Keratinocyte (primary cell): ENCODE measurements around the gene VCL. TPM values are rescaled to one million over a fixed set of nuclear protein-coding genes. Genes with fewer than 3 reads are reported as not detected.
"Not testable (repeated sequence)": the region's sequence is repeated elsewhere in the genome, so short reads cannot be mapped to it uniquely, and the experiment has no call there.

ENCODE experiments used
- DNase-seq: peaks from one replicate; pipeline ENCODE4 v3.0.0-alpha.2; 2011; ENCODE audit warnings: low read depth, missing footprints, low spot score
- FAIRE-seq: peaks from 2 replicates; lab custom pipeline; 2011; peaks lifted over from hg19 to GRCh38; lab: Jason Lieb, UNC
- H2AFZ ChIP-seq: 2 replicates; pipeline ENCODE4 v1.6.0; 2012; ENCODE audit warnings: low read length, control low read depth, inconsistent platforms; ENCODE audit not compliant: control insufficient read depth
- H3K27ac ChIP-seq: 2 replicates; pipeline ENCODE4 v1.5.1; 2011; ENCODE audit warnings: low read length; ENCODE audit not compliant: control insufficient read depth, insufficient read depth
- H3K27me3 ChIP-seq: 3 replicates; pipeline ENCODE4 v1.6.0; 2011; ENCODE audit warnings: low read length; ENCODE audit not compliant: control insufficient read depth, insufficient read depth; ENCODE audit errors: extremely low read depth
- H3K36me3 ChIP-seq, 2 experiments: 2 replicates in 1 of 2; 3 replicates in 1 of 2; pipeline ENCODE4 v1.5.1; 2011; ENCODE audit warnings: low read length in 2 of 2, mild to moderate bottlenecking in 1 of 2; ENCODE audit not compliant: control insufficient read depth in 2 of 2, insufficient read depth in 2 of 2; ENCODE audit errors: extremely low read depth in 1 of 2
- H3K4me1 ChIP-seq: 3 replicates; pipeline ENCODE4 v1.5.1; 2011; ENCODE audit warnings: low read length; ENCODE audit not compliant: control insufficient read depth, insufficient read depth; ENCODE audit errors: extremely low read depth
- H3K4me2 ChIP-seq: 3 replicates; pipeline ENCODE4 v1.6.0; 2011; ENCODE audit warnings: low read depth, low read length; ENCODE audit not compliant: control insufficient read depth, insufficient read depth; ENCODE audit errors: extremely low read depth
- H3K4me3 ChIP-seq, 3 experiments: fragments of 200-600 bp in 1 of 3; sonication (generic) in 1 of 3; 2 replicates in 2 of 3; 3 replicates in 1 of 3; pipeline ENCODE4 v1.5.1; 2011 to 2016; ENCODE audit warnings: low read length in 3 of 3, mild to moderate bottlenecking in 3 of 3, control low read depth in 2 of 3, inconsistent platforms in 1 of 3, low read depth in 1 of 3, mixed read lengths in 1 of 3, mixed run types in 1 of 3, moderate library complexity in 1 of 3; ENCODE audit not compliant: control insufficient read depth in 2 of 3, insufficient read depth in 2 of 3; ENCODE audit errors: extremely low read depth in 1 of 3
- H3K79me2 ChIP-seq: 2 replicates; pipeline ENCODE4 v1.6.0; 2012; ENCODE audit warnings: low read length; ENCODE audit not compliant: control insufficient read depth, insufficient read depth
- H3K9ac ChIP-seq: 3 replicates; pipeline ENCODE4 v1.6.0; 2011; ENCODE audit warnings: low read length; ENCODE audit not compliant: control insufficient read depth, insufficient read depth; ENCODE audit errors: extremely low read depth
- H3K9me1 ChIP-seq: 3 replicates; pipeline ENCODE4 v1.6.0; 2011; ENCODE audit warnings: low read length; ENCODE audit not compliant: control insufficient read depth, insufficient read depth; ENCODE audit errors: extremely low read depth
- H3K9me3 ChIP-seq: 2 replicates; pipeline ENCODE4 v1.5.1; 2012; ENCODE audit warnings: low read depth, low read length; ENCODE audit not compliant: control insufficient read depth
- H4K20me1 ChIP-seq: 3 replicates; pipeline ENCODE4 v1.6.0; 2011; ENCODE audit warnings: low read length; ENCODE audit not compliant: control insufficient read depth, insufficient read depth; ENCODE audit errors: extremely low read depth
- CTCF ChIP-seq, 3 experiments: IDR thresholded peaks in 1 of 3; conservative IDR thresholded peaks in 1 of 3; optimal IDR thresholded peaks in 1 of 3; 2 replicates in 2 of 3; 3 replicates in 1 of 3; pipeline versions ENCODE3 to v1.5.1; 2011; ENCODE audit warnings: low read length in 3 of 3, mild to moderate bottlenecking in 3 of 3, moderate library complexity in 2 of 3, control low read depth in 1 of 3, inconsistent platforms in 1 of 3; ENCODE audit not compliant: insufficient read depth in 2 of 3; ENCODE audit errors: extremely low read depth in 1 of 3
- EZH2 ChIP-seq: IDR thresholded peaks from one replicate; pipeline ENCODE4 v1.6.1; 2012; ENCODE audit warnings: inconsistent platforms, mild to moderate bottlenecking, low read length, moderate library complexity
- dilution Hi-C: fragments of 300-500 bp; cut with MboI; formaldehyde crosslinking; loops from one replicate; pipeline ENCODE4 v1.7.0; 2020; ENCODE audit warnings: low sequenced_read_pairs; ENCODE audit not compliant: extremely low pct_ligation_motif_present
- polyA plus RNA-seq, 5 experiments: library from polyadenylated mRNA; depleted of rRNA in 3 of 5; stranded (reverse) in 3 of 5; stranded (forward) in 1 of 5; unstranded in 1 of 5; fragments of >200 nt; gene quantifications; 1 replicate in 1 of 5; 2 replicates in 3 of 5; 3 replicates in 1 of 5; pipeline versions ENCODE4 v1.2.1 to v1.2.3, GENCODE V29; 2011 to 2012; ENCODE audit warnings: missing spikeins in 2 of 5, low read depth in 1 of 5, low replicate concordance in 1 of 5

VCL gene
- polyA plus RNA-seq, 1 donor (not counting 4 experiments of a cell fraction or from before 2014, with no cell fraction given), result 102 TPM

- Histone ChIP-seq H3K36me3 (no peaks in the 10 kb centered on the region), H3K79me2 (no peaks in the 10 kb centered on the region), H3K4me2 (no peak overlapping the region), H3K9me1 (no peaks in the 10 kb centered on the region), H3K4me3 (no peak overlapping the region), H4K20me1 (no peaks in the 10 kb centered on the region), H3K9me3 (no peaks in the 10 kb centered on the region), H3K27ac (no peak overlapping the region), H2AFZ (no peak overlapping the region), H3K27me3 (no peaks in the 10 kb centered on the region), H3K4me1 (peaks cover 26% of the 10 kb centered on the region), H3K9ac (no peak overlapping the region)
- FAIRE-seq, result no peak
- dilution Hi-C loops, result no loop called here
- DNase-seq, result no peak
- TF ChIP-seq CTCF (optimal IDR thresholded peaks at IDR 0.05 in 1 of 3, IDR thresholded peaks at IDR 0.05 in 1 of 3, conservative IDR thresholded peaks at IDR 0.05 in 1 of 3; ENCODE audit: extremely low read depth in 1 of 3, insufficient read depth in 2 of 3, low read length in 3 of 3) (no peak), EZH2 (no peak)
These were observed 35.5 kb upstream of the VCL start for GRCh38 chr10:73962386-73962785.

- H3K36me3 ChIP-seq, H3K4me2 ChIP-seq, H3K9me1 ChIP-seq, dilution Hi-C loops, H3K79me2 ChIP-seq, FAIRE-seq, H3K27me3 ChIP-seq, DNase-seq, H3K9me3 ChIP-seq, H3K4me3 ChIP-seq, H3K9ac ChIP-seq, H3K27ac ChIP-seq, H2AFZ ChIP-seq, H4K20me1 ChIP-seq: not testable (repeated sequence)
- H3K4me1 ChIP-seq, result peaks cover 26% of the 10 kb centered on the region
These were observed 34.4 kb upstream of the VCL start for GRCh38 chr10:73963533-73963932.

- H3K27me3 ChIP-seq, result no peaks in the 10 kb centered on the region
- H3K4me2 ChIP-seq, result no peak overlapping the region
- H3K4me1 ChIP-seq, result peaks cover 26% of the 10 kb centered on the region
- no peaks in the 10 kb centered on the region for H3K36me3 ChIP-seq
- H3K79me2 ChIP-seq, result no peaks in the 10 kb centered on the region
- H4K20me1 ChIP-seq, result no peaks in the 10 kb centered on the region
- H2AFZ ChIP-seq, result no peak overlapping the region
- no peak for DNase-seq
- H3K9me1 ChIP-seq, result no peaks in the 10 kb centered on the region
- H3K4me3 ChIP-seq, result no peak overlapping the region
- no peak overlapping the region for H3K9ac ChIP-seq
- H3K9me3 ChIP-seq, result no peaks in the 10 kb centered on the region
- no peak for FAIRE-seq
- dilution Hi-C loops, result no loop called here
- H3K27ac ChIP-seq, result no peak overlapping the region
- no peak for TF ChIP-seq EZH2
- TF ChIP-seq CTCF (optimal IDR thresholded peaks at IDR 0.05 in 1 of 3, IDR thresholded peaks at IDR 0.05 in 1 of 3, conservative IDR thresholded peaks at IDR 0.05 in 1 of 3; ENCODE audit: extremely low read depth in 1 of 3, insufficient read depth in 2 of 3, low read length in 3 of 3), result no peak
These were observed 33.2 kb upstream of the VCL start for GRCh38 chr10:73964743-73965142.

GRCh38 chr10:73965267-73965889 lies 32.5 kb upstream of the VCL start:
- H4K20me1 ChIP-seq, FAIRE-seq, H3K27me3 ChIP-seq, H3K9me1 ChIP-seq, dilution Hi-C loops, H3K9me3 ChIP-seq, H3K79me2 ChIP-seq, H3K36me3 ChIP-seq, DNase-seq: not testable (repeated sequence)
- Histone ChIP-seq H3K4me3 (peak overlapping the region in 1 of 3 experiments; percentile 22), H3K27ac (peak overlapping the region; percentile 63), H3K4me2 (peak overlapping the region; percentile 39), H3K4me1 (peaks cover 26% of the 10 kb centered on the region), H3K9ac (peak overlapping the region; percentile 31), H2AFZ (peak overlapping the region; percentile 46)
